A204.1 (cell line): ENCODE results near the gene NLRP6.
"Not testable (repeated sequence)": the region's sequence is repeated elsewhere in the genome, so short reads cannot be mapped to it uniquely, and the experiment has no call there.

Experiments used
- FAIRE-seq: peaks from 2 replicates; lab custom pipeline; 2012; peaks lifted over from hg19 to GRCh38; lab: Jason Lieb, UNC

The NLRP6 gene

DNA sequence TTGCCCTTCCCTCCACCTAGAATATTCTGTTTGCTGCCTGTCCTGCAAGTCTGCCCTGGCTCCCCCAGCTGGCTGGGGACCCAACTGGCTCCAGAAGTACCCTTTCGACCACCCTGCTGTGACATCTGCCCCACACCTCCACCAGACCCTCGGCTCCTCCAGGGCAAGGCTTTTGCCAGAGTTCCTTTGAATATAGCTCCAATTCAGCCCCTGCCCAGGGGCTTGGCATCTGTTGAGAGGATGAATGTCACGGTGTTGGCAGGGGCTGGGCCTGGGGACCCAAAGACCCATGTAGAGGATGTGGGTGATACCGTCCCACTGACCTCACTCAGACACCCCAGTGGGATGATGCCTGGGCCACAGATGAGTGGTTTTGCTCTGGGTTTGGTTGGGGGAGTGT, 4.0 kb downstream of the NLRP6 start:
- no peak for FAIRE-seq

DNA sequence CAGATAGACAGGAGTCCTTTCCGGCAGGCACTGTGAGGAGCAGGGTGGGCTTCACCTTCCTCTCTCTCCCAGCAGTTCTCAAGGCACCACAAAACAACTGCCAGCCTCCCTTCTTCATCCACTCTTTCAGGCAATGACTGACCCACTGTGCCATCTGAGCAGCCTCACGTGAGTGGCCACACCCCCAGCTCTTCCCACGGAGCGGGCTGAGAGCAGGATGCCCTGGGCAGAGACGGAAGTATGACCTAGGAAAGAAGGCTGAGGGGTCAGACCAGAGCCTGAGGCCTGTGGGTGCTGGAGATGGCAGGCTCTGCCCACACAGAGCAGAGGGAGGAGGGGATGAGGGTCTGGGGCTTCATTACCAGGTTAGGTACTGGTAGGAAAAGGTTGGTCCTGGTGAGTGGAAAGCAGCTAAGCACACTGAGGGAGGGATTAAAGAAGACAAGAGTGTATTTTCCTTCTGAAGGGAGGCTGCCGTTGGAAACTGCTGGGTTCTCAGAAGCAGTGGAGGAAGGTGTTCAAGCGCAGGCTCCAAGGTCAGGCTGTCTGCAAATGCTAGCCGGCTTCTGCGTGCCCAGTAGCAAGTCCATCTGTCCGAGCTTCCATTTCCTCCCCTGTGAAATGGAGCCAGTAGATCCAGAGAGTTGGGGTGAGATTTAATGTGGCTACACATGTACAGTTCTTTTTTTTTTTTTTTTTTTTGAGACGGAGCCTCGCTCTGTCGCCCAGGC, 4.6 kb downstream of the NLRP6 start:
- no peak for FAIRE-seq

DNA sequence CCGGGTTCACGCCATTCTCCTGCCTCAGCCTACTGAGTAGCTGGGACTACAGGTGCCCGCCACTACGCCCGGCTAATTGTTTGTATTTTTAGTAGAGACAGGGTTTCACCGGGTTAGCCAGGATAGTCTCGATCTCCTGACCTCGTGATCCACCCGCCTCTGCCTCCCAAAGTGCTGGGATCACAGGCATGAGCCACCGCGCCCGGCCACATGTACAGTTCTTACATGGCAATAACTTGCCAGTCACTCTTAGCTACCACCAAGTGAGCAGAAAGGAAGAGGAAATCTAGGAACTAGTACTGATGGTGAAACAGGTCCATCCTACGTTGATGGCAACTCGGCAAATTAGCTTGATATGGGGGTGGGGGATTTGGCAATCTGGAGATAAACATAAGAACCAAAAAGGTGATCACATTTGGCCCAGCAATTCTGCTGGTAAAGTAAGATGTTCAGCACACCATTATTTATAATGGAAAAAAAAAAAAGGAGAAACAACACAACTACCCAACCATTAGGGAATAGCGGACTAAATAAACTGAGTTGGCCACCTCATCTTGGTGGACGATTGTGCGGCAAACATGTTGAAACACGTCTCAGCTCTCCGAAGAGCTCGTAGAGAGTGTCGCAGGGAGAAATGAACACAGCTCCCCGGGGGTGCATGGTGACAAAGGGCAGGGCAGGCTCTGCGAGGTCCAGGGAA, 5.3 kb downstream of the NLRP6 start:
- no peak for FAIRE-seq

DNA sequence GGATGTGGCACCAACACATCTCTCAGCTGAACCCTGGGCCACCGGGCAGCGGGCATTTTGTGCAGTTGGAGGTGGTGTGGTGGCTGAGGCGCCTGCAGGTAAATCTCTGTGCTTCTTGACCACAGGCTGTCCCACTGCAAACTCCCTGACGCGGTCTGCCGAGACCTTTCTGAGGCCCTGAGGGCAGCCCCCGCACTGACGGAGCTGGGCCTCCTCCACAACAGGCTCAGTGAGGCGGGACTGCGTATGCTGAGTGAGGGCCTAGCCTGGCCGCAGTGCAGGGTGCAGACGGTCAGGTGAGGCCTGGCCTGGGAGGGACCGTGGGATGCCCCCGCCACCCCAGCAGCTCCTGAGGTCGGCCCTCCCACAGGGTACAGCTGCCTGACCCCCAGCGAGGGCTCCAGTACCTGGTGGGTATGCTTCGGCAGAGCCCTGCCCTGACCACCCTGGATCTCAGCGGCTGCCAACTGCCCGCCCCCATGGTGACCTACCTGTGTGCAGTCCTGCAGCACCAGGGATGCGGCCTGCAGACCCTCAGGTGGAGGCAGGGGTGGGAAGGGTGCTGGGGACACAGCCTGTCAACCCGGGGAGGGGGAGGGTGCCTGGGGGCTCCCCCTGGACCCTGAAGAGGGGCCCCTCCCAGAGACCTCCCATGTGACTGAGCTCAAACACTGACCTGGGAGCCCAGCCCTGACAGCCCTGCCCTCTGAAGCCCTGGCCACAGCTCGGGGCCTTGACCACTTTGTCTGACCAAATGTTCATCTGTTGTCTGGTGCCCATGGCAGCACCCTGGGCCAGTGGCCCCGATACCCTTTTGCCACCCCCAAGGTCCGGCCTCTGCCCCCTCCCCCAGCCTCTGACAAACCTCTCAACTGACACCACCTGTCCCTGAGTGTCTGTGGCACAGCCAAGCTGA, 6.2 kb downstream of the NLRP6 start:
- FAIRE-seq, result no peak

DNA sequence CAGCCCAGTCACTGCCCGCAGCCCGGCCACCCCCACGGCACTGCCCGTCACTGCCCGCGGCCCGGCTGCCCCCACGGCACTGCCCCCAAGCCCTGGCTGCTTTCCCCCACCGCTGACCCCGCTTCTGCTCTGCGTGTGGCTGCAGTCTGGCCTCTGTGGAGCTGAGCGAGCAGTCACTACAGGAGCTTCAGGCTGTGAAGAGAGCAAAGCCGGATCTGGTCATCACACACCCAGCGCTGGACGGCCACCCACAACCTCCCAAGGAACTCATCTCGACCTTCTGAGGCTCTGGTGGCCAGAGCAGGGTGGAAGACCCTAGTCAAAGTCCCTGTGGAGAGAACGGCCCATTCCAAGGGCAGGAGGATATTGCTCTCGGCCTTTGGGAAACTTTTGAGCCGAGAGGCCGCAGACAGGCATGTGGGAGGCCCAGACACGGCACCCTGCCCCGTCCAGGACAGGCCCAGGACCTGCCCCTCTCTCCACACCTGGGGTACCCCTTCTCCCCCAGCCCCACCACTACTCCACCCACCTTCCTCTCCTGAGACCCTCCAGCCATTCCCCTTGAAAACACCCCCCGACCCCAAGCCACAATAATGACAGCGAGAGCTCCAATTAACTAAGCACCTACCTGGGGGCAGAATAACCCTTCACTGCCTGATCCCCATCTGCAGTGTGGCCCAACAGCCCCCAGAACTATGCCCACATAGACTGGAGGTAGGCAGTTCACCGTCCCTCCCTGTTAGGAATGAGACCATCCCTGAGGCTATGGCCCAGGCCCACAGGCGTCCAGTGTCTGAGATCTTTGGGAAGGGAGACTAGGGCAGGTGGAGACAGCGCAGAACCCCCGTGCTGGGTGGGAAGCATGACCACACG, 7.0 kb downstream of the NLRP6 start:
- no peak for FAIRE-seq

DNA sequence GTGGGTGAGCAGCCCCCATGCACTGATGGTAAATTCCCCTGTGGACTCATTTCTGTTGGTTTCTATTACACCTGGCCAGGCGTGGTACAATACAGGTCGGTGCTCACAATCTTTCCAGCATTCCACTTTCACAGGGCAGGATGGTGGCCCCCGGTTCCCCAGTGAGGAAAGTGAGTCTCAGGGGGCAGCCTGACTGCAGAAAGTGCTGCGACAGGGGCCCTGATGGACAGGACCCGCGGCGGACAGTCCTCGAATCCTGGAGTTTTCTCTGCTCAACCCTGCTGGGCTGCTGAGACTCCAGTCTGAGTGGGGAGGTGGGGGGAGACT, 7.7 kb downstream of the NLRP6 start:
- no peak for FAIRE-seq

DNA sequence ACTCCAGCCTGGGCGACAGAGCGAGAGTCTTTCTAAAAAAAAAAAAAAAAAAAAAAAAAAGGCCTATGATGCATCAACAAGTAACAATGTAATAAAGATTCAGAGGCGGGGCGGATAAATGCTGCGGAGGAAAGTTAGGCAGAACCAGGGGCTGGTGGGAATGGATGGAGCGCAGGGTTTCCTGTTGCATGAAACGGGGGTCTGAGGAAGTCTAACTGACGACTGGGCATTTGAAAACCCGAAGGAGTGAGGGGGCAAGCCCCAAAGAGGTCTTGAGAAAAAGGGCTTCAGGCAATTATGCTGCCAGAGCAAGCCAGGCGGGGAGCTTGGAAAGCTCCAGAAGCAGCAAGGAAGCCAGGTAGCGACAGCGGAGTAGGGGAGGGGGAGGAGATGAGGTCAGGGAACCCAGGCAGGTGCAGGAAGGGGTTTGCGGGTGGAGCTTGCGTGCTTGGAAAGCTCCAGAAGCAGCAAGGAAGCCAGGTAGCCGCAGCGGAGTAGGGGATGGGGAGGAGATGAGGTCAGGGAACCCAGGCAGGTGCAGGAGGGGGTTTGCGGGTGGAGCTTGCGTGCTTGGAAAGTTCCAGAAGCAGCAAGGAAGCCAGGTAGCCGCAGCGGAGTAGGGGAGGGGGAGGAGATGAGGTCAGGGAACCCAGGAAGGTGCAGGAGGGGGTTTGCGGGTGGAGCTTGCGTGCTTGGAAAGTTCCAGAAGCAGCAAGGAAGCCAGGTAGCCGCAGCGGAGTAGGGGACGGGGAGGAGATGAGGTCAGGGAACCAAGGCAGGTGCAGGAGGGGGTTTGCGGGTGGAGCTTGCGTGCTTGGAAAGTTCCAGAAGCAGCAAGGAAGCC, 9.0 kb downstream of the NLRP6 start:
- not testable (repeated sequence) for FAIRE-seq

DNA sequence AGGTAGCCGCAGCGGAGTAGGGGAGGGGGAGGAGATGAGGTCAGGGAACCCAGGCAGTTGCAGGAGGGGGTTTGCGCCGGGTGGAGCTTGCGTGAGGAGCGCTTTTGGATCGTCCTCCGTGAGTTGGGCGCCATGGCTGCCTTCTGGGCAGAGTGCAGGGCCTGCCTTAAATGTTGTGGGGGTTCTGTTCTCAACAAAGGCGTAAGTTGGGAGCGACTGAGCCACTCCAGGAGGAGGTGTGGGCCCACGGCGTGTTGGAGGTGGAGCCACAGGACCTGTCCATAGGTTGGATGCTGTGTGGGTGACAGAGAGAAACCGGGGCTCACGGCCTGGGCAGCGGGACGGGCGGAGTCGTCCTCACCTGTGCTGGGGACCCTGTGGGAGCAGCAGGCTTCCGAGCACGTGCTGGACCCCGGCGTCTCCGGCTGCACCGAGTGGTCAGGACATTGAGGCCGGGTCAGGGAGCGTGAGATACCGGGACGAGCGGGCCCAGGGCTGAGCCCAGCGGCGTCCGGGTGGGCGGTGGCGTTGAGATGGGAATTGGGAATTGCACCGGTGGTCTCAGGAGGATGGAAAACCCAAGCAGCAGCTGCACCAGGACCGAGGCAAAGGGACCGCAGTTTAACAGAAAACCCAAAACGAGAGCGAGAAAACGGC, 9.7 kb downstream of the NLRP6 start:
- FAIRE-seq, result no peak

DNA sequence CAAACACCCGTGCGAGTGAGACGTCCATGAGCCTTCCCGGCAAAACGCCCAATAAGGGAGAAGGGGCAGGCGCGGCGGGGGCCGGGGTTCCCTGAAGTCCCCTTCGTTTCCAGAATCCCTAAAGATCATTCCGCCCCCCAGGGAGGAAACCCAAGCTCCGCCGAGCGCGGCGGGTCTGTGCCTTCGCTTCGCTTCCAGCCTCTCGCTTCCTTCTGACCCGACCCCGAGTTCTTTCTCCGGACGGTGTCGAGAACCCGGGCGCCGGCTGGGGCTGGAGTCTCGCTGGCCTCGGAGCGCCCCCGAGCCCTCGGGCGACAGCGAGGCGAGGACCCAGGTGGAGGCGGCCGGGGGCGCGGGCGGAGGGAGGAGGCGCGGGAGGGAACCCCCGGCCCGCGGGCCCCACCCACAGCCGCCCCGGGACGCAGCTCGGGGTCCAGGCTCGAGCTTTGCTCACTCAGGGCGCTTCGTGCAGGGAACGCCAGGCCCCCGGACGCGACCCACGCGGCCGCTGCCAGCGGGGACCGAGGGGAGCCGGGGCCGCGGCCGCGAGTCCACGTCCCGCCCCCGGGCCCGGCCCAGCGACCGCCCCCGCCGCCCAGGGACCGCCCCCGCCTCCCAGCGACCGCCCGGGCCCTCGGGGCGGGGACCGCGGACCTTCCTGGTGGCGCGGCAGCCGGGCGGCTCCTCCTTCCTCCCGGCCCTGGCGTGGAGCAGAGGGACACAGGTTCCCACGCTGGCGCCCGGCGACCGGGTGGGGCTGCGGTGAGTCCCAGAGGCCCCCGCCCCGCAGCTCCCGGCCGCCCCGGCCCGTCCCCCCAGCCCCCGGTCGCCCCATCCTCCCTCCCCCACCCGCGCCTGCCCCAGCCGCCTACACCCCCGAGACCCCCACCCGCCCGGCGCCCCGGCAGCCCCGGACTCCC, 10.5 kb downstream of the NLRP6 start, which contains the start of gene PGGHG:
Gene PGGHG (plus strand): TSS at position 649 of the 920 bp plus-strand sequence. CDS start 691 bp downstream, outside the sequence.
- FAIRE-seq, result no peak

DNA sequence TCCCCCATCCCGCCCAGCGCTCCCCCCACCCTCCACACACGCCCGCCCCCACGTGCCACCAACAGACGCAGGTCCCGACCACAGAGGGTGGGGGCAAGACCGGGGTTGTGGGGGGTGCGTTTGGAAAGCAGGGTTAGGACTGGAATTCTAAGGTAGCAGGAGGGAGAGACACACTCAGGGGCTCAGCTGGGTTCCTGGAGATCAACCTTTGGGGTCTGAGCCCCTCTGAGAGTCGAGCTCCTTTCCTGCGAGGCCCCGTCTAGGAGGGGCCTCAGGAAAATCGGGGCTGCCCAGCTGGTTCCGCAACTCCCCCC, 11.1 kb downstream of the NLRP6 start:
- no peak for FAIRE-seq

DNA sequence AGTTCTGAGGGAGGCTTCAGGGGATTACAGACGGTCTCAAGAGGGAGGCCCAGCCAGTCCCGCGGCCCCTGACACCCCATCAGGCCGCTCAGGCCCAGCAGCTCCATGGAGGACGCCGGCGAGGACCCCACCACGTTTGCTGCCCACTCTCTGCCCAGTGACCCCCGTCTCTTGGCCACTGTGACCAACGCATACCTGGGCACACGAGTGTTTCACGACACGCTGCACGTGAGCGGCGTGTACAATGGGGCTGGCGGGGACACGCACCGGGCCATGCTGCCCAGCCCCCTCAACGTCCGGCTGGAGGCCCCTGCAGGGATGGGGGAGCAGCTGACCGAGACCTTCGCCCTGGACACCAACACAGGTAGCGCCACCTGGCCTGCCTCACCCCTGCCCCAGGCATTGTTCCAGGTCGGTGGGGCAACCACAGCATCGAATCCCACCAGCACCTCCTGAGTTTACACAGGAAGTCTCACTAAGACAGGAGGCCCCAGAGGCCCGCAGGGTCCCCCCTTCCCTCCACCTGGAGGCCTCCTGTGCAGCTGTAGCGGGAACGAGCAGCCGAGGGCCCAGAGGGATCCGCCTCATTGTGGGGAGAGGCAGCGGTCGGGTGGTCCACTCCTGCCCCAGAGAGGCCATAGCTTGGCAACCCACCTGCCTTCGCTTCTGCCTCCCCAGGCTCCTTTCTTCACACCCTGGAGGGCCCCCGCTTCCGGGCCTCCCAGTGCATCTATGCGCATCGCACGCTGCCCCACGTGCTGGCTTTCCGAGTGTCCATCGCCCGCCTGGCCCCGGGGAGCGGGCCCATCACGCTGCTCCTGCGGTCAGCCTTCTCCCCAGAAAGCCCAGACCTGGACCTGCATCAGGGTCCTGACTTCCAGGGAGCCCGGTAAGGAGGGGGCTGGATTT, 11.8 kb downstream of the NLRP6 start:
- no peak for FAIRE-seq

DNA sequence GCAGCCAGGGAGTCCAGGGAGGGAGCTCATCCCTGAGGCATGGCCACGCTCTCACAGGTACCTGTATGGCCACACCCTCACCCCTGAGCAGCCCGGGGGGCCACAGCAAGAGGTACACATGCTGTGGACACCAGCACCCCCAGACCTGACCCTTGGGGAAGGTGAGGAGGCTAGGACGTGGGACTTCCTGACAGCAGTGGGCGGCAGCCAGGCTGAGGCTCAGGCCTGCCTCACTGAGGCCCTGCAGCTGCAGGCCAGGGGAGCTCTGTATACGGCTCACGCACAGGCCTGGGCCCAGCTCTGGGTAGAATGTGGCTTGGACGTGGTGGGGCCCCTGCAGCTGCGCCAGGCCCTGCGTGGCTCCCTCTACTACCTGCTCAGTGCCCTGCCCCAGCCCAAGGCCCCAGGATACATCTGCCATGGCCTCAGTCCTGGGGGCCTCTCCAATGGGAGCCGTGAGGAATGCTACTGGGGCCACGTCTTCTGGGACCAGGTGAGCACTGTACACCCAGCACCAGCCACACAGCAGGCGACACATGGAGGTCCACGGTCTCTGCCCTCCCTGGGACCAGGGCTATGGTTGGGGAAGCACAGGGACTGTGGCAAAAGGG, 12.5 kb downstream of the NLRP6 start:
- FAIRE-seq, result no peak

DNA sequence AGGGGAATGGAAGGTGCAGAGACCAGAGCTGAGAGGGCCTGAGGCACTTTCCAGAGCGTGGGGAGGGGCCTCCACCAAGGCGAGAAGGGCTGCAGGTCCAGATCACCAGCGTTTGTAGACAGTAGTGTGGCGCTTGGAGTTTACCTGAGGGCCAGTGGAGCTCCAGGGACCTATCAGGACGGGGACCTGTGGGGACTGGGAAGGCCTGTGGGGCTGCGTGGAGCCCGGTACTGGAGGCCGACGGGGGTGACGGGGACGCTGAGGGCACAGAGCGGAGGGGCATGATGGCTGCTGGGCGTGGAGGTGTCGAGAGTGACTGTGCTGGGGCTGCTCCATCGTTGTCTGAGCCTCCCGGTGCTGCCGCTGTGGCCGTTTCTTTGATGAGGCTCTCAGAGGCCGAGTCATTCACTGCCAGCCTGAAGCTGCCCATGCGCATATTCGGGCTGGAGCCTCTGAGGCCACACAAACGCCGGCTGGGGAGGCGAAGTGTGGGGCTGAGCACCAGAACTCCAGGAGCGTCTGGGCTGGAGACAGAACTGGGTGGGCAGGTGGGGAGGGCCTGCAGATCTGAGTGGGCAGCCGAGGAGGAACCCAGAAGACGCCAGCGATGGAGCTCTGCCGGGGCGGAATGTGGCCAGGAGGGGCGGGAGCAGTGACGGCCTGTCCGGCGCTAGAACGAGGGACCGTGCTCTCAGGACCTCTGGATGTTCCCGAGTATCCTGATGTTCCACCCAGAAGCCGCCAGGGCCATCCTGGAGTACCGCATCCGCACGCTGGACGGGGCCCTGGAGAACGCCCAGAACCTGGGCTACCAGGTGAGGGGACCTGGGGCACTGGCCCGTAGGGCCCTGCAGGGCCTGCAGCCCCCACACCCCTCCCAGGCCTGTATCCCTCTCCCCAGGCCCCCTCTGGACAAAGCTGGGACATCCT, 13.3 kb downstream of the NLRP6 start:
- FAIRE-seq, result no peak

DNA sequence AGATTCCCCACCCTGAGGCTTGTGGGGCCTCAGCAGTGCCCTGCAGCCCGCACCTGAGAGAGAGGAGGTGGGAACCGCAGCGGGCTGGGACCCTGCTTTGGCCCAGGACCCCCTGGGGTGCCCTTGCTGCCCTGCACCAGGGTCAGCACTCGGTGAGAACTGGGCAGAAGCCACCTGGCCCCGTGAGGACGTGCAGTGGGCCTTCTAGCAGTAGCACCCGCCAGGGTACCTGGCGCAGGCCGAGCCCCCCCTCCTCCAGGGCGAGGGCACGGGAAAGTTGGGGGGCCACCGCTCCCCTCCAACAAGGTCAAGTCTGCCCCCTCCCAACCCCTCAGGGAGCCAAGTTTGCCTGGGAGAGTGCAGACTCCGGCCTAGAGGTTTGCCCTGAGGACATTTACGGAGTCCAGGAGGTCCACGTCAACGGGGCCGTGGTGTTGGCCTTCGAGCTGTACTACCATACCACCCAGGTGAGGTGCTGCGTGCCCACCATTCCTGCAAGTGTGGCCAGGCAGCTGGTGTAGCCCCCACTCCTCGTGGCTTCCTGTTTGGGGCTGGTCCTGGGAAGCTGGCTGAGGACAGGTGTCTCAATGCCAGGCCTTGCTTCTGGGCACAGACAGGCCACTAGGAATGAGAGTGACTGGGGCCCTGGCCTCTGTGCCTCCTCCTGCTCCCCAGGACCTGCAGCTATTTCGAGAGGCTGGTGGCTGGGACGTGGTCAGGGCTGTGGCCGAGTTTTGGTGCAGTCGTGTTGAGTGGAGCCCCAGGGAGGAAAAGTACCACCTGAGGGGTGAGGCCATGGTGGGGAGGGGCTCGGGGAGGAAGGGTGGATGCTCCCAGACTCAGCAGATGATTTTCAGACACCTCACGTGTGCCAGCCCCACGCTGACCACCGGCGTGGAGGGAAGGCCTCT, 14.3 kb downstream of the NLRP6 start:
- FAIRE-seq, result no peak

DNA sequence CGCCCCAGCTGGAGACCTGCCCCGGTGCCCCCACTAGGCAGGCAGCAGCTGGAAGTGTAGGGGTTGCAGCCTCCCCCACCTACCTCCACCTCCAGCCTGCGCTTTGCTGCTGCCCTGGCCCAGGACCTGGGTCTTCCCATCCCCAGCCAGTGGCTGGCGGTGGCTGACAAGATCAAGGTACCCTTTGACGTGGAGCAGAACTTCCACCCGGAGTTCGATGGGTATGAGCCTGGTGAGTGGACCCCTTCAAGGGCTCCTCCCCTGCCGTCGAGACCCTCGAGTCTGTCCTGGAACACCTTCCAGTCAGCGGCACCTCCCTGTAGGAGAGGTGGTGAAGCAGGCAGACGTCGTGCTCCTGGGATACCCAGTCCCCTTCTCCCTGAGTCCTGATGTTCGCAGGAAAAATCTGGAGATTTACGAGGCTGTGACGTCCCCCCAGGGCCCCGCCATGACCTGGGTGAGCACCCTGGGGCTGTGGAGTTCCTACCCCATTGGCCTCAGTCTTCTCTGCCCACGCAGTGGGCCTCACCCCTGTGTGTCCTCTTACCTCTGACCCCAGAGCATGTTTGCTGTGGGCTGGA, 15.2 kb downstream of the NLRP6 start:
- no peak for FAIRE-seq
